Activated B cell treated with CpG ODN at 0.5 μM for 24 hours (primary cell): ENCODE measurements around the gene KCNJ6. TPM values are rescaled to one million over a fixed set of nuclear protein-coding genes. Genes with fewer than 3 reads are reported as not detected.

Source experiments
- ATAC-seq: fragments of 200-7000 bp; cut with Tn5 transposase; one replicate; pipeline ENCODE4 v1.10.0; 2021; ENCODE audit warnings: low read depth, mild to moderate bottlenecking, moderate library complexity
- CTCF ChIA-PET: fragments of 350-600 bp; sonication (Branson Sonifier 250); formaldehyde crosslinking; loops from one replicate; lab custom pipeline; 2021; ENCODE audit warnings: antibody characterized with exemption; lab: Charles Lee
- POLR2A ChIA-PET: fragments of 350-600 bp; sonication (Branson Sonifier 250); formaldehyde crosslinking; loops from one replicate; lab custom pipeline; 2021; ENCODE audit warnings: antibody characterized with exemption; lab: Charles Lee
- DNase-seq: peaks from one replicate; pipeline ENCODE4 v3.0.0; 2022
- H3K27ac Mint-ChIP-seq: one replicate; pipeline ENCODE4 v1.8.0; 2020; ENCODE audit warnings: mixed read lengths
- H3K27me3 Mint-ChIP-seq: one replicate; pipeline ENCODE4 v1.8.0; 2021; ENCODE audit warnings: mixed read lengths
- H3K36me3 Mint-ChIP-seq: one replicate; pipeline ENCODE4 v1.8.0; 2021; ENCODE audit warnings: low read depth, mixed read lengths
- H3K4me1 Mint-ChIP-seq: one replicate; pipeline ENCODE4 v1.8.0; 2021; ENCODE audit warnings: mixed read lengths
- H3K4me3 Mint-ChIP-seq: one replicate; pipeline ENCODE4 v1.8.0; 2020; ENCODE audit warnings: mild to moderate bottlenecking, mixed read lengths
- H3K9me3 Mint-ChIP-seq: one replicate; pipeline ENCODE4 v1.8.0; 2020; ENCODE audit warnings: mixed read lengths
- CTCF ChIP-seq: fragments of 200-600 bp; IDR thresholded peaks from one replicate; pipeline ENCODE4 v1.8.0; 2022; ENCODE audit warnings: antibody characterized with exemption, mild to moderate bottlenecking
- intact Hi-C: fragments of 100-400 bp; cut with micrococcal nuclease; formaldehyde crosslinking; loops from one replicate; pipeline ENCODE4 v1.15.1; 2024
- total RNA-seq: library from RNA; stranded (reverse); gene quantifications from 2 replicates; pipeline ENCODE4 v1.2.3, GENCODE V29; 2022

Gene KCNJ6
- total RNA-seq, 1 donor from 2014 or later, result not detected

- no peak for TF ChIP-seq CTCF
- no peak overlapping the region for H3K27ac Mint-ChIP-seq
- H3K9me3 Mint-ChIP-seq, result peaks cover 10% of the 10 kb centered on the region
- no peaks in the 10 kb centered on the region for H3K36me3 Mint-ChIP-seq
- DNase-seq (no peak), ATAC-seq (no peak)
- H3K27me3 Mint-ChIP-seq, result no peaks in the 10 kb centered on the region
- intact Hi-C loops, result no loop called here
- ChIA-PET CTCF (no interaction called here), POLR2A (no interaction called here)
- H3K4me1 Mint-ChIP-seq, result no peaks in the 10 kb centered on the region
- no peak overlapping the region for H3K4me3 Mint-ChIP-seq
Observed at GRCh38 chr21:37944496-37944895, 28.2 kb upstream of the KCNJ6 start.

- H3K27me3 Mint-ChIP-seq, result no peaks in the 10 kb centered on the region
Observed at GRCh38 chr21:37940691-37941090, 24.4 kb upstream of the KCNJ6 start.

GRCh38 chr21:37939838-37940237 lies 23.6 kb upstream of the KCNJ6 start:
- H3K27me3 Mint-ChIP-seq, result no peaks in the 10 kb centered on the region
- TF ChIP-seq CTCF, result no peak
- DNase-seq, result no peak
- H3K4me1 Mint-ChIP-seq, result no peaks in the 10 kb centered on the region
- ATAC-seq, result no peak
- no peak overlapping the region for H3K27ac Mint-ChIP-seq
- ChIA-PET POLR2A (no interaction called here), CTCF (no interaction called here)
- intact Hi-C loops, result no loop called here
- peaks cover 15% of the 10 kb centered on the region for H3K9me3 Mint-ChIP-seq
- H3K4me3 Mint-ChIP-seq, result no peak overlapping the region
- H3K36me3 Mint-ChIP-seq, result no peaks in the 10 kb centered on the region

More at GRCh38 chr21:37940691-37941090, 24.4 kb upstream of the KCNJ6 start:
- Mint-ChIP-seq H3K27ac (no peak overlapping the region), H3K36me3 (no peaks in the 10 kb centered on the region), H3K4me1 (no peaks in the 10 kb centered on the region), H3K9me3 (peaks cover 15% of the 10 kb centered on the region), H3K4me3 (no peak overlapping the region)
- ATAC-seq (no peak), DNase-seq (no peak)
- ChIA-PET POLR2A (no interaction called here), CTCF (no interaction called here)
- no peak for TF ChIP-seq CTCF
- intact Hi-C loops, result no loop called here

GRCh38 chr21:37939251-37939650 lies 23.0 kb upstream of the KCNJ6 start:
- no peak for TF ChIP-seq CTCF
- no peak for ATAC-seq

GRCh38 chr21:37937668-37938067 lies 21.4 kb upstream of the KCNJ6 start:
- no peak for TF ChIP-seq CTCF
- ChIA-PET CTCF (no interaction called here), POLR2A (no interaction called here)
- no peaks in the 10 kb centered on the region for H3K36me3 Mint-ChIP-seq
- peaks cover 25% of the 10 kb centered on the region for H3K9me3 Mint-ChIP-seq
- ATAC-seq, result no peak
- intact Hi-C loops, result no loop called here
- no peak overlapping the region for H3K27ac Mint-ChIP-seq
- DNase-seq, result no peak
- H3K4me3 Mint-ChIP-seq, result no peak overlapping the region
- H3K27me3 Mint-ChIP-seq, result no peaks in the 10 kb centered on the region
- no peaks in the 10 kb centered on the region for H3K4me1 Mint-ChIP-seq

More at GRCh38 chr21:37939251-37939650, 23.0 kb upstream of the KCNJ6 start:
- H3K27me3 Mint-ChIP-seq, result no peaks in the 10 kb centered on the region
- no peaks in the 10 kb centered on the region for H3K4me1 Mint-ChIP-seq
- no peaks in the 10 kb centered on the region for H3K36me3 Mint-ChIP-seq
- no peak for DNase-seq
- ChIA-PET CTCF (no interaction called here), POLR2A (no interaction called here)
- H3K4me3 Mint-ChIP-seq, result no peak overlapping the region
- H3K9me3 Mint-ChIP-seq, result peaks cover 15% of the 10 kb centered on the region
- no peak overlapping the region for H3K27ac Mint-ChIP-seq
- intact Hi-C loops, result no loop called here
